NCI-H446 treated with DMSO at 0.1 percent for 48 hours (cell line): ENCODE measurements around the gene APEH.

Experiments used
- DNase-seq: peaks from one replicate; lab custom pipeline; 2025; lab: John Stamatoyannopoulos, UW

Gene APEH

GRCh38 chr3:49714728-49715550 lies 40.8 kb downstream of the APEH start:
- no peak for DNase-seq

GRCh38 chr3:49715611-49716121 lies 41.5 kb downstream of the APEH start:
- no peak for DNase-seq

GRCh38 chr3:49716169-49716568 lies 42.0 kb downstream of the APEH start:
- no peak for DNase-seq

- DNase-seq: no peak
These were observed 42.6 kb downstream of the APEH start for GRCh38 chr3:49716691-49717210.

- no peak for DNase-seq
These were observed 43.2 kb downstream of the APEH start for GRCh38 chr3:49717211-49717958.

GRCh38 chr3:49717959-49718857 lies 44.1 kb downstream of the APEH start:
- no peak for DNase-seq

GRCh38 chr3:49718858-49719213 lies 44.7 kb downstream of the APEH start:
- no peak for DNase-seq

- peak; percentile 47 for DNase-seq
These were observed 45.2 kb downstream of the APEH start, which contains the start of gene AMIGO3 for GRCh38 chr3:49719214-49719884. TSS of gene AMIGO3 (minus strand) at chr3:49719684. CDS start at chr3:49719465, 219 bp downstream.

GRCh38 chr3:49720855-49721595 lies 46.9 kb downstream of the APEH start:
- no peak for DNase-seq

GRCh38 chr3:49721596-49721895 lies 47.4 kb downstream of the APEH start:
- no peak for DNase-seq

- DNase-seq: no peak
These were observed 48.0 kb downstream of the APEH start for GRCh38 chr3:49721896-49722781.

GRCh38 chr3:49722896-49723295 lies 48.7 kb downstream of the APEH start:
- DNase-seq: no peak

- no peak for DNase-seq
These were observed 49.1 kb downstream of the APEH start for GRCh38 chr3:49723296-49723627.

GRCh38 chr3:49723628-49724551 lies 49.7 kb downstream of the APEH start, which contains the start of gene GMPPB:
TSS of gene GMPPB (minus strand) at chr3:49723951. CDS start at chr3:49723726, 225 bp downstream.
- peak; percentile 79 for DNase-seq

- DNase-seq: no peak
These were observed 50.4 kb downstream of the APEH start for GRCh38 chr3:49724586-49724985.

GRCh38 chr3:49725906-49726681 lies 51.9 kb downstream of the APEH start:
- DNase-seq: no peak

- DNase-seq: no peak
These were observed 53.2 kb downstream of the APEH start for GRCh38 chr3:49727154-49727923.
